Stimulated activated CD4-positive, alpha-beta T cell treated with anti-CD3 and anti-CD28 coated beads, Interleukin-12 subunit alpha, Interleukin-12 subunit beta, amount 100 ng/mL, for 24 hours (primary cell): ENCODE results near the gene KRTAP10-2.

Experiments used
- DNase-seq, 2 experiments: peaks; one replicate each; pipeline ENCODE4 v3.0.0-alpha.2; 2020; ENCODE audit warnings: low read depth in 2 of 2

KRTAP10-2 gene

GRCh38 chr21:44539991-44540666 lies 11.2 kb downstream of the KRTAP10-2 start, which contains the start of gene KRTAP10-1:
Gene KRTAP10-1, minus strand, starts transcription at chr21:44540195. Its CDS starts 45 bp downstream, at chr21:44540150.
- DNase-seq = no peak

GRCh38 chr21:44539046-44539445 lies 12.3 kb downstream of the KRTAP10-2 start:
- DNase-seq = no peak

GRCh38 chr21:44537930-44538911 lies 13.1 kb downstream of the KRTAP10-2 start:
- DNase-seq = no peak

- no peak for DNase-seq
Observed at GRCh38 chr21:44535963-44536362, 15.3 kb downstream of the KRTAP10-2 start.

GRCh38 chr21:44534688-44535087 lies 16.6 kb downstream of the KRTAP10-2 start:
- no peak for DNase-seq

- DNase-seq = no peak
Observed at GRCh38 chr21:44533891-44534627, 17.2 kb downstream of the KRTAP10-2 start.

GRCh38 chr21:44533121-44533890 lies 18.0 kb downstream of the KRTAP10-2 start:
- no peak for DNase-seq

- no peak for DNase-seq
Observed at GRCh38 chr21:44532712-44533111, 18.6 kb downstream of the KRTAP10-2 start.

GRCh38 chr21:44531606-44532564 lies 19.4 kb downstream of the KRTAP10-2 start:
- DNase-seq = no peak

- DNase-seq = no peak
Observed at GRCh38 chr21:44530903-44531605, 20.3 kb downstream of the KRTAP10-2 start.

- DNase-seq = no peak
Observed at GRCh38 chr21:44530221-44530902, 20.9 kb downstream of the KRTAP10-2 start.

GRCh38 chr21:44529503-44530125 lies 21.7 kb downstream of the KRTAP10-2 start:
- DNase-seq = no peak

GRCh38 chr21:44529011-44529421 lies 22.3 kb downstream of the KRTAP10-2 start:
- DNase-seq = no peak

- DNase-seq = no peak
Observed at GRCh38 chr21:44528634-44528995, 22.7 kb downstream of the KRTAP10-2 start.

- DNase-seq = no peak
Observed at GRCh38 chr21:44527983-44528633, 23.2 kb downstream of the KRTAP10-2 start.

- no peak for DNase-seq
Observed at GRCh38 chr21:44527156-44527982, 23.9 kb downstream of the KRTAP10-2 start.
